Measurements from ENCODE around the gene MAPK7. TPM values are rescaled to one million over a fixed set of nuclear protein-coding genes. Genes with fewer than 3 reads are reported as not detected.

MAPK7 gene
- total RNA-seq, 1 donor from 2014 or later = 22.6 TPM

DNA sequence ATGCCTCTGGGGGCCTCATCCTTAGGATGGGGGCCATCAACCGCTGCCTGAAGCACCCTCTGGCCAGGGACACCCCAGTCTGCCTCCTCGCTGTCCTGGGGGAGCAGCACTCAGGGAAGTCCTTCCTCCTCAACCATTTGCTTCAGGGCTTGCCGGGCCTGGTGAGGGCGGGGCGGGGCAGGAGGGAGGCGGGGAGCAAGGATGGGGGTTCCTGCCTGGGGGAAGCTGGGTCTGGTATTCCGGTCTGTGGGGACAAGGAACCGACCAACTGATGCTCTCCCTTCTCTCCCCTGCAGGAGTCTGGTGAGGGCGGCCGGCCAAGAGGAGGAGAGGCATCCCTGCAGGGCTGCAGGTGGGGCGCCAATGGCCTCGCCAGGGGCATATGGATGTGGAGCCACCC is 34.7 kb downstream of the MAPK7 start:
- H3K27me3 Mint-ChIP-seq = peaks cover 7% of the 10 kb centered on the region
- H3K4me1 Mint-ChIP-seq = peaks cover 5% of the 10 kb centered on the region
- H3K4me3 Mint-ChIP-seq = no peak overlapping the region
- no peaks in the 10 kb centered on the region for H3K36me3 Mint-ChIP-seq (ENCODE audit: low read depth)
- H3K9me3 Mint-ChIP-seq = no peaks in the 10 kb centered on the region
- H3K27ac Mint-ChIP-seq = no peak overlapping the region
- DNase-seq = no peak
- intact Hi-C loops (cut with micrococcal nuclease) = no loop called here

GRCh38 chr17:19413761-19414160 is 35.5 kb downstream of the MAPK7 start:
- no peak overlapping the region for H3K27ac Mint-ChIP-seq
- H3K36me3 Mint-ChIP-seq (ENCODE audit: low read depth) = no peaks in the 10 kb centered on the region
- H3K4me3 Mint-ChIP-seq = no peak overlapping the region
- no peaks in the 10 kb centered on the region for H3K9me3 Mint-ChIP-seq
- H3K4me1 Mint-ChIP-seq = peaks cover 9% of the 10 kb centered on the region
- peaks cover 9% of the 10 kb centered on the region for H3K27me3 Mint-ChIP-seq
- intact Hi-C loops (cut with micrococcal nuclease) = no loop called here
- no peak for DNase-seq

DNA sequence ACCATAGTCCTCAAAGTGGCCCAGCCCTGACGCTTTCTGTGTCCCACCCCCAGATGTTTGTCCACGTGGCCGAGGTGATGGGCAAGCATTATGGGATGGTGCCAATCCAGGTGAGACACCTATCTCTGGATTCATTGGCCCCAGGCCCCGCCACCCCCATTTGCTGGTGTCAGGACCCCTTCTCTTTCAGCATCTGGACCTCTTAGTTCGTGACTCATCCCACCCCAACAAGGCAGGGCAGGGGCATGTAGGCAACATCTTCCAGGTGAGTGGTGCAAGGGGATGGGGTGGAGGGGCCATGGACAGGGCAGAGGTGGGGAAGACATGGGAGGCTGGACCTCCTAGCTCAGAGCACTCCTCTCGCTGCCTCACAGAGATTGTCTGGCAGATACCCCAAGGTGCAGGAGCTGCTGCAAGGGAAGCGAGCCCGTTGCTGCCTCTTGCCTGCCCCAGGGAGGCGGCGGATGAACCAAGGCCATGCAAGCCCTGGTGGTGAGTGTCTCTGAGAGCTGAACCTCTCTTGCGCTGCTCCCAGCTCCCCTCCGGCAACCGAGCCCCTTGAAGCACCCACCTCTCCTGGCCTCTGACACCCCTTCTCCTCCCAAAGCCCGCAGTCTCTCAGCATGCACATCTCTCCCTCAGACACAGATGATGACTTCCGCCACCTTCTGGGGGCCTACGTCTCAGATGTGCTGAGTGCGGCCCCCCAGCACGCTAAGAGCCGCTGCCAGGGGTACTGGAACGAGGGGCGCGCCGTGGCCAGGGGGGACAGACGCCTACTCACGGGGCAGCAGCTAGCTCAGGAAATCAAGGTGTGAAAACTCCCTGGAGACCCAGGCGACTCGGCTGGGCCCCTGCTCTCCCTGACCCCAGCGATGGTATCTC is 36.3 kb downstream of the MAPK7 start:
- no peak for DNase-seq
- no peaks in the 10 kb centered on the region for H3K36me3 Mint-ChIP-seq (ENCODE audit: low read depth)
- H3K9me3 Mint-ChIP-seq = no peaks in the 10 kb centered on the region
- no peak overlapping the region for H3K4me3 Mint-ChIP-seq
- intact Hi-C loops (cut with micrococcal nuclease) = no loop called here
- H3K27me3 Mint-ChIP-seq = peaks cover 6% of the 10 kb centered on the region
- no peak overlapping the region for H3K27ac Mint-ChIP-seq
- H3K4me1 Mint-ChIP-seq = peaks cover 9% of the 10 kb centered on the region

GRCh38 chr17:19415311-19415710 is 37.0 kb downstream of the MAPK7 start:
- H3K4me1 Mint-ChIP-seq = peaks cover 9% of the 10 kb centered on the region
- no peaks in the 10 kb centered on the region for H3K36me3 Mint-ChIP-seq (ENCODE audit: low read depth)
- no peak overlapping the region for H3K27ac Mint-ChIP-seq
- intact Hi-C loops (cut with micrococcal nuclease) = no loop called here
- H3K27me3 Mint-ChIP-seq = peaks cover 3% of the 10 kb centered on the region
- no peak overlapping the region for H3K4me3 Mint-ChIP-seq
- DNase-seq = no peak
- H3K9me3 Mint-ChIP-seq = no peaks in the 10 kb centered on the region

- intact Hi-C loops (cut with micrococcal nuclease) = no loop called here
- H3K4me1 Mint-ChIP-seq = peaks cover 9% of the 10 kb centered on the region
- H3K27me3 Mint-ChIP-seq = peaks cover 2% of the 10 kb centered on the region
- H3K36me3 Mint-ChIP-seq (ENCODE audit: low read depth) = no peaks in the 10 kb centered on the region
- H3K27ac Mint-ChIP-seq = no peak overlapping the region
- DNase-seq = no peak
- no peak overlapping the region for H3K4me3 Mint-ChIP-seq
- no peaks in the 10 kb centered on the region for H3K9me3 Mint-ChIP-seq
These were observed 37.8 kb downstream of the MAPK7 start for GRCh38 chr17:19415806-19416775.

DNA sequence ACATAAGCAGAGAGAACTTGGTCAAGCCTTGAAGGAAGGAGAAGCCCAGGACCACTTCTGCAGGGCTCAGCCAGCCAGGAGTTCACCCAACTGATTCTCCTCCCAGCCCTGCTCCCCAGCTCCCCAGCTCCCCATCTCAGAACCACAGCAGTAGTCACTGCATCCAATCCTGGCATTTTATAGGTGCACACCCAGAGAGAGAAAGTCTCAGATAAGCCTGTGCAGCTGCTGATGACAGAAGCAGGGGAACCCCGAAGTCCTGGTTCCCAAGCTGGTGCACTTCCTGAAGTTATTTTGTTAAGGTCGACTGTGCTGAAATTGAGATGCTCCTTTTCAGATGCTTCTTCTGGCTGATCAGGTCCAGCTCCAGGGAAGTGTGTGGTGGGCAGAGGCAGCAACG is 39.3 kb downstream of the MAPK7 start:
- no peak overlapping the region for H3K27ac Mint-ChIP-seq
- intact Hi-C loops (cut with micrococcal nuclease) = no loop called here
- H3K4me3 Mint-ChIP-seq = no peak overlapping the region
- peaks cover 9% of the 10 kb centered on the region for H3K4me1 Mint-ChIP-seq
- peaks cover 2% of the 10 kb centered on the region for H3K27me3 Mint-ChIP-seq
- H3K9me3 Mint-ChIP-seq = no peaks in the 10 kb centered on the region
- no peaks in the 10 kb centered on the region for H3K36me3 Mint-ChIP-seq (ENCODE audit: low read depth)
- no peak for DNase-seq

DNA sequence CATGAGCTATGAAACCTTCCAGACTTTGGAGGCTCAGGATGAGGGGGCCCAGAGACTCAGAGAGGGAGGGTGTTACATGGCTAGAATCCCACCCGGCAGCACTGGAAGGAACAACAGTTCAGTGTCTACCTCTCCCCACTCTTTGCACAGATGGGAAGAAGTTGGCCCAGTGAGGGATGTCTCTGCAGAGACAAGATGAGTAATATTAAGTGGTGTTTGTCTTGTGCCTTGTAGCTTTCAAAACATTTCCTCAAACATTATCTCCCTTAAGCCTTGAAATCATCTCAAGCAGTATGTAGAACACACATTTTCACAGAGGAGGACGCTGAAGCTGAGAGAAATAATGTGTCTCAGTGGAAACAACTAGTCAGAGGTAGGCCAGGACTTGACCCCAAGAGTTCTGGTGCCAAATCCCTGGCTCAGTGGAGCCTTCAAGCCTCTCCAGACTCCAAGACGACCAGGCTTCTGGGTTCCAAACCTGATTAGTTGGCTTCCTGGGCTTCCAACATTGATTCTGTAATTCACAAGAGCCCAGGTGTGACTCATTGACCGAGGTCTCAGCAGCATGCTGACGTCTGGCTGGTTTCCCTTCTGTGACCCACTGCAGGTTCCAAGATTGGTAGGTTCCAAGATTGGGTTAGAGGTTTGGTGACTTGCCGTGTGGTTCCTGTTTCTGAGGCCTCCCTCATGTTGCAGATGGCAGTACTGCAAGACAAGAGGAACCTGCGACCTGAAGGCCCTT is 40.1 kb downstream of the MAPK7 start:
- Mint-ChIP-seq H3K27ac (no peak overlapping the region), H3K4me1 (peaks cover 9% of the 10 kb centered on the region), H3K27me3 (peaks cover 4% of the 10 kb centered on the region), H3K36me3 (ENCODE audit: low read depth) (no peaks in the 10 kb centered on the region), H3K9me3 (no peaks in the 10 kb centered on the region), H3K4me3 (no peak overlapping the region)
- no peak for DNase-seq
- intact Hi-C loops (cut with micrococcal nuclease) = no loop called here

- H3K27me3 Mint-ChIP-seq = peaks cover 10% of the 10 kb centered on the region
- DNase-seq = no peak
- peaks cover 9% of the 10 kb centered on the region for H3K4me1 Mint-ChIP-seq
- H3K27ac Mint-ChIP-seq = no peak overlapping the region
- no peak overlapping the region for H3K4me3 Mint-ChIP-seq
- intact Hi-C loops (cut with micrococcal nuclease) = no loop called here
- no peaks in the 10 kb centered on the region for H3K9me3 Mint-ChIP-seq
- H3K36me3 Mint-ChIP-seq (ENCODE audit: low read depth) = no peaks in the 10 kb centered on the region
These were observed 42.9 kb downstream of the MAPK7 start for GRCh38 chr17:19421219-19421618.

DNA sequence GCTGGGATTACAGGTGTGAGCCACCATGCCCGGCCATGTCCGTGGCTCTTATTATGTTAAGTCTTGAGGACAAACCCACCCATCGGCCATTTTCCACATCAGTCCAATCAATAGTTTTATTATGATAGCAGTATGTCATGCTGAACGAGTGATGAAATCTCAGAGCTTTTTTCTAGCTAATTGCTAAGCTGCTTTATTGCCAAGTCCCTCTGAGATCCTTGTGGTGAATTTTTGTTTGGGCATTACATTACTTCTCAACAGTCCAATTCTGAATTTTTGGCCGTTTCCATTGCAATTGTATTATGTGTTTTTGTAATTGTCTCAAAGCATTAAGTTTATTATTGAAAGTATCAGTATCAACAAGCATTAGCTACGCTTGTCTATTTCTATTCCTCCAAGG is 43.6 kb downstream of the MAPK7 start:
- Mint-ChIP-seq H3K36me3 (ENCODE audit: low read depth) (no peaks in the 10 kb centered on the region), H3K27me3 (peaks cover 11% of the 10 kb centered on the region), H3K9me3 (no peaks in the 10 kb centered on the region), H3K27ac (no peak overlapping the region), H3K4me3 (no peak overlapping the region), H3K4me1 (peaks cover 9% of the 10 kb centered on the region)
- no peak for DNase-seq
- intact Hi-C loops (cut with micrococcal nuclease) = no loop called here

DNA sequence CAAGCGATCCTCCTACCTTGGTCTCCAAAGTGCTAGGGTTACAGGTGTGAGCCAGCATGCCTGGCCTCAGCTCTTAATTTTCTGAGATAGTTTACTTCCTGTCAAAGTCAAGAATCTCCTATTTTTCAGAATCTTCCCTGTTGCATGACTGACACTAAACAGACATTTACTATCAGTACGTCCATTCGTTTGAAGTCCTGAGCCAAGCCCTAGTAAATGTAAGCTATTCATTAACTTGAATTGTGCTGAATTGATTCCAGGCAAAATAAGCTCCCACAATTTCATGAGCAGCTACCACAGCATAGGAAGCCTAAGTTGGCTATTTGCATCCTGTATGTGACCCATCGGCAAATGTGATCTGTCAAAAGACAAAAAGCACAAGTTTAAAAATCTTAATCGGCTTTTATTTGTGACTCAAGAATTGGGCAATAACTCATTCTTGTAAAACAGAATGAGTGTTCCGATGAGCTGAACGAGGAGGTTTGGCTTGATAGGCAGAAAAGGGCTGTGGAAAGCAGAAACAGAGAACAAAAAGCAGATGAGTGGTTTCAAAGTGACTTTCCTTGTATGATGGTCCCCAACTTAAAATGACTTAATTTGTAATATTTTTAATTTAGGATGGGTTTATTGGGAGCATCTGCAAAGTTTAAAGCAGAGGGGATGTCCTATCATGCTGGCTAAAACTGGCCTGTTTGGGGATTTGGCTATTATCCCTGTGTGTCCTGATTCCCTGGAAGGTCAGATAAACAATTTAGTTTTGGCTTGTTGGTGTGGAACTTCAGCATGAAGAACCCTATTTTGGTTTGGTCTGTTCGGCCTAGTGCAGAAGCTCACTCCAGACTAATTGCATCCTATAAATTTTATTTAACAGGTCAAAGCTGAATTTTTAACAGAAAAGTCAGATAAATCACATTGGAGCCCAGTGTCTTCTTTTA is 46.9 kb downstream of the MAPK7 start:
- Mint-ChIP-seq H3K4me1 (no peaks in the 10 kb centered on the region), H3K27me3 (peaks cover 11% of the 10 kb centered on the region), H3K27ac (no peak overlapping the region), H3K4me3 (no peak overlapping the region), H3K36me3 (ENCODE audit: low read depth) (no peaks in the 10 kb centered on the region), H3K9me3 (no peaks in the 10 kb centered on the region)
- intact Hi-C loops (cut with micrococcal nuclease) = no loop called here
- no peak for DNase-seq

GRCh38 chr17:19426631-19427030 is 48.3 kb downstream of the MAPK7 start:
- Mint-ChIP-seq H3K9me3 (no peaks in the 10 kb centered on the region), H3K36me3 (ENCODE audit: low read depth) (no peaks in the 10 kb centered on the region), H3K4me1 (no peaks in the 10 kb centered on the region), H3K4me3 (no peak overlapping the region), H3K27me3 (peaks cover 15% of the 10 kb centered on the region), H3K27ac (no peak overlapping the region)
- no peak for DNase-seq
- intact Hi-C loops (cut with micrococcal nuclease) = no loop called here

- H3K4me1 Mint-ChIP-seq = no peaks in the 10 kb centered on the region
- no peak overlapping the region for H3K27ac Mint-ChIP-seq
- no peak overlapping the region for H3K4me3 Mint-ChIP-seq
- H3K9me3 Mint-ChIP-seq = no peaks in the 10 kb centered on the region
- intact Hi-C loops (cut with micrococcal nuclease) = no loop called here
- no peak for DNase-seq
- no peaks in the 10 kb centered on the region for H3K36me3 Mint-ChIP-seq (ENCODE audit: low read depth)
- peaks cover 17% of the 10 kb centered on the region for H3K27me3 Mint-ChIP-seq
These were observed 53.4 kb downstream of the MAPK7 start for GRCh38 chr17:19431691-19432090.
